ENCODE results near the gene SDC1.

DNA sequence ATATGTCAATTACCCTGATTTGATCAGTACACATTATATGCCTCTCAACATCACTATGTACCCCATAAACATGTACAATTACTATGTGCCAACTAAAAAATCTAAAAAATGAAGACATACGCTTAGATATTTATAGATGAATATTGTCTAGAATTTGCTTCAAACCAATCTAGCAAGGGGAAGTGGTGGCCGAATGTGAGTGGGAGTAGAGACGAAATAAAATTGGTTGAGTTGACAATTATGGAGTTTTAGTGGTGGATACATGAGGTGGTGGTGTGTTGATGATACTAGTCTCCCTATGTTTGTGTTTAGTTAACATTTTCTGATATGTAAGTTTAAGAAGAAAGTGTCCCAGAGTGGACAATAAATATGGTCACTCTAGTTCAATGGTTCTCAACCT is 49.0 kb downstream of the SDC1 start:
- TF ChIP-seq, protein P1, sequence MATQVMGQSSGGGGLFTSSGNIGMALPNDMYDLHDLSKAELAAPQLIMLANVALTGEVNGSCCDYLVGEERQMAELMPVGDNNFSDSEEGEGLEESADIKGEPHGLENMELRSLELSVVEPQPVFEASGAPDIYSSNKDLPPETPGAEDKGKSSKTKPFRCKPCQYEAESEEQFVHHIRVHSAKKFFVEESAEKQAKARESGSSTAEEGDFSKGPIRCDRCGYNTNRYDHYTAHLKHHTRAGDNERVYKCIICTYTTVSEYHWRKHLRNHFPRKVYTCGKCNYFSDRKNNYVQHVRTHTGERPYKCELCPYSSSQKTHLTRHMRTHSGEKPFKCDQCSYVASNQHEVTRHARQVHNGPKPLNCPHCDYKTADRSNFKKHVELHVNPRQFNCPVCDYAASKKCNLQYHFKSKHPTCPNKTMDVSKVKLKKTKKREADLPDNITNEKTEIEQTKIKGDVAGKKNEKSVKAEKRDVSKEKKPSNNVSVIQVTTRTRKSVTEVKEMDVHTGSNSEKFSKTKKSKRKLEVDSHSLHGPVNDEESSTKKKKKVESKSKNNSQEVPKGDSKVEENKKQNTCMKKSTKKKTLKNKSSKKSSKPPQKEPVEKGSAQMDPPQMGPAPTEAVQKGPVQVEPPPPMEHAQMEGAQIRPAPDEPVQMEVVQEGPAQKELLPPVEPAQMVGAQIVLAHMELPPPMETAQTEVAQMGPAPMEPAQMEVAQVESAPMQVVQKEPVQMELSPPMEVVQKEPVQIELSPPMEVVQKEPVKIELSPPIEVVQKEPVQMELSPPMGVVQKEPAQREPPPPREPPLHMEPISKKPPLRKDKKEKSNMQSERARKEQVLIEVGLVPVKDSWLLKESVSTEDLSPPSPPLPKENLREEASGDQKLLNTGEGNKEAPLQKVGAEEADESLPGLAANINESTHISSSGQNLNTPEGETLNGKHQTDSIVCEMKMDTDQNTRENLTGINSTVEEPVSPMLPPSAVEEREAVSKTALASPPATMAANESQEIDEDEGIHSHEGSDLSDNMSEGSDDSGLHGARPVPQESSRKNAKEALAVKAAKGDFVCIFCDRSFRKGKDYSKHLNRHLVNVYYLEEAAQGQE (IDR thresholded peaks at IDR 0.05; ENCODE audit: low read depth) = no peak
- TF ChIP-seq EP300 (IDR thresholded peaks at IDR 0.05; ENCODE audit: borderline replicate concordance) (no peak), CREB1 (IDR thresholded peaks at IDR 0.05; ENCODE audit: low read depth) (no peak), TAF1 (IDR thresholded peaks at IDR 0.05; ENCODE audit: low read depth) (no peak), FOXM1 (IDR thresholded peaks at IDR 0.05; ENCODE audit: borderline replicate concordance, low read depth) (no peak), RAD21 (IDR thresholded peaks at IDR 0.05; ENCODE audit: low read depth) (no peak), NFIC (IDR thresholded peaks at IDR 0.05) (no peak), EGR1 (IDR thresholded peaks at IDR 0.05) (no peak)
- TF ChIP-seq, protein P2, sequence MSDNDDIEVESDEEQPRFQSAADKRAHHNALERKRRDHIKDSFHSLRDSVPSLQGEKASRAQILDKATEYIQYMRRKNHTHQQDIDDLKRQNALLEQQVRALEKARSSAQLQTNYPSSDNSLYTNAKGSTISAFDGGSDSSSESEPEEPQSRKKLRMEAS (IDR thresholded peaks at IDR 0.05) = no peak
